GM11168 (cell line): ENCODE results near the gene MAGOHB.

ENCODE experiments used
- in situ Hi-C: fragments of 300-500 bp; cut with MboI; formaldehyde crosslinking; loops from one replicate; pipeline ENCODE4 v1.12.0; 2022; ENCODE audit warnings: low sequenced_read_pairs; ENCODE audit not compliant: unreplicated experiment

The MAGOHB gene

DNA sequence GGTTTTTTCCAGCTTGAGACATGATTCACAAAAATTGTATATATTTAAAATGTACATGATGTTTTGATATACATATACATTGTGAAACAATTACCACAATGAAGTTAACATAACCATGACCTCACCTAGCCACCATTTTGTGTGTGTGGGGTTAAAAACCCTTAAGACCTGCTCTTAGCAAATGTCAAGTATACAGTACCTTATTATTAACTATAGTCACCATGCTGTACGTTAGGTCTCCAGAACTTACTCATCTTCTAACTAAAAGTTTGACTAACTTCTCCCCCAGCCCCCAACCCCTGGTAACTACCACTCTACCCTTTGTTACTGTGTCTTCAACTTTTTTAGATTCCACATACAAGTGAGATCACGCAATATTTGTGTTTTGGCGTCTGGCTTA lies 55.1 kb downstream of the MAGOHB start:
- in situ Hi-C loops = loop anchor here (25.0 kb wide), 1 partner anchor 196 kb away; no protein-coding TSS in a partner anchor

DNA sequence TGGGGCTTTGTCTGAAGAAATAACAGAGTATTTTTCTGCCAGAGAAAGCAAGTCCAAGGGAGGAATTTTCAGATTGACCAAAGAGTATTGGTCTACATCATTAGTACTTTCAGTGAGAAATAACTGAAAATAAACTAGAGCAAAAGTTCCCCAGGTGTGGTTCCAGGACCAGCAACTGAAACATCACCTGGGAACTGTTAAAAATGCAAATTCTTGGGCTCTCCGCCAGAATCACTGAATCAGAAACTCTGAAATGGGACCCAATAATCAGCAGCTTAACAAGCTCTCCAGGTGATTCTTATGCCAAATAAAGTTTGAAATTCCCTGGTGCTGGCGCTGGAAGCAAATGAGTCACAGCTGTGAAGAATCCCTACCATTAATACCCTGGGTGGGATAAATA lies 55.6 kb downstream of the MAGOHB start:
- in situ Hi-C loops = loop anchor here (25.0 kb wide), 1 partner anchor 195 kb away; no protein-coding TSS in a partner anchor

DNA sequence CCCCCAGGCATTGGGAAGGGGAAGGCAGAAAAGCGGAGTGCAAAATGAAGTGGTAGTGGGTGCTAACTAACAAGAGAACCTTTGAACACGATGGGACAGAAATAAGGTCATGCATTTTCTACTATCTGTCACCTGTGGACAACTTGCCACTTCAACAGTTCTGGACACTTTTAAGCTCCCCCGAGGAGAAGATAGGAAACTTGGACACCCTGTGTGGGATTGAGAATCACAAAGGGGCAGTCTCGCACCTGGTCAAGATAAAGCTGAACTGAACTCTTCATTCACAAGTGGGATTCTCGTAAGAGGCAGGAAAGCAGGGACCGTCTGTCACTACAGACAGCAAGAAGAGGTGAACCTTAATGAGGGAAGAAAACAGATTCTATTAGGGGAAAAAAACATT lies 56.1 kb downstream of the MAGOHB start:
- in situ Hi-C loops = loop anchor here (25.0 kb wide), 1 partner anchor 195 kb away; no protein-coding TSS in a partner anchor

DNA sequence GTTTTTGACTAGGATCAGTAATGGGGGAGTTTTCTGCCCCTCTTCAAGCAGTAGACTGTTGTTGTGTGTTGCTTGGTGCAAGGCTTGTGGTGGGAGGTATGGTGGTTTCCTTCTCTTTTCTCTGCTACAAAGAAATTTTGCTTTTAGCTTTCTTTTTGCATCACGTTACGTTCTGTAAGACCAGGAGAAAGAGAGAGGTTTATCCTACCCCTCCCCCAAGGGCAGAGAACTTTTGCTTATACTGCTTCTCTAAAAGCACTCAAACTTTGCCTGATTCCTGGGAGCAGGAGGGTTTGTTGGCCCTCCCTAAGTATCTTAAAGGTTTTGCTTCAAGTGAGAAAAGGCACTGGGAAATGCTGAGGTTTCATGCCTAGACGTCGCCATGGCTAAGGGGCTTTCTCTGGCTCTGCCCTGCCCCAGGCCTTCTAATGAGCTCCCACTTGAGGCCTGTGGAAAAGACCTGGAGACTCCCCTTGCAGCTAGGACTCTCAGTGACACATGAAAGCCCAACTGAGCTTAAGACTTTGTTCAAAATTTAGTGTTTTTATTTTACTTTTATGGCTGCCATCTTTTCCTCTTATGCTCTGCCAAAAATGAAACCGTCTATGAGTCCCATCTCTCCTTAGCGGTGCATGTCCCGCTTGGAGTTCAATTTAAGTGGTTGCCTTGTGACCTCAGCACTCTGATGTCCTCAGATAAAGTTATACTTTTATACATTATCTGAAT lies 58.5 kb downstream of the MAGOHB start:
- in situ Hi-C loops = loop anchor here (25.0 kb wide), 1 partner anchor 193 kb away; no protein-coding TSS in a partner anchor

DNA sequence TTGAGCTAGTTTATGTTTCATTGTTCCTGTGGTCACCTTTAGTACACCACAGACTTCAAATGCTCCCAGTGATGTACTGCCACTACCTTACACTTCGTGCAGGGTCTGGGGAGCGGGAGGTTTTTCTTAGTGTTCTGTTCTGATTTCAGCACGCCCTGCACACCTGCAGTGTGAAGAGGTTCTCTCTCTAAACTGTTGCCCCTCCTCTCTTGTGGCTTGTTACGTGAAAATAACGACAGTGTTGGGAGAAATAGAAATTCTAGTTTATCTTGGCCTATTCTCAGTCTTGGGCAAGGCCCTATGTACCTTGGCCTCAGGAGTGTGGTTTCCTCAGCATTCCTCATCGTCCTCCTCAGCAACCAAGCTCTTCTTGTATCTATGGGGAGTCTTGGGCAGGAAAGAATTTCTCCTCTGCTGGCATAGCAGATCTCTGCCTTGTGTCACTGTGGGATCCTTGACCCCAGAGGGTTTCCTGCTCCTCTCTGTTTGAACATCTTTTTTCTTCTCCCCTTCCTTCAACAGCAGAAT lies 59.1 kb downstream of the MAGOHB start:
- in situ Hi-C loops = loop anchor here (25.0 kb wide), 1 partner anchor 192 kb away; no protein-coding TSS in a partner anchor
